SK-MEL-5 (cell line): Measurements from ENCODE around the gene SLC47A2. TPM values are rescaled to one million over a fixed set of nuclear protein-coding genes. Genes with fewer than 3 reads are reported as not detected.

ENCODE experiments used
- DNase-seq: peaks from one replicate; pipeline ENCODE4 v3.0.0-alpha.2; 2016; ENCODE audit warnings: low read depth, low spot score
- in situ Hi-C: cut with HindIII; loops from 2 replicates; pipeline ENCODE4 v1.10.0; 2016; ENCODE audit warnings: low sequenced_read_pairs, high pct_unique_total_duplicates, low pct_unique_long_range_greater_than_20kb
- total RNA-seq: library from RNA; depleted of rRNA; stranded (reverse); fragments of >200 nt; shearing (Covaris generic); gene quantifications from 2 replicates; pipeline ENCODE4 v1.2.3, GENCODE V29; 2014

The SLC47A2 gene
- total RNA-seq, 1 experiment from 2014 or later: not detected

GRCh38 chr17:19659366-19660177, 56.8 kb downstream of the SLC47A2 start:
- in situ Hi-C loops: no loop called here
- no peak for DNase-seq

- no peak for DNase-seq
- in situ Hi-C loops: no loop called here
These were observed 59.4 kb downstream of the SLC47A2 start for GRCh38 chr17:19656851-19657581.

GRCh38 chr17:19656336-19656735, 60.0 kb downstream of the SLC47A2 start:
- DNase-seq: no peak
- in situ Hi-C loops: no loop called here

GRCh38 chr17:19654896-19655295, 61.5 kb downstream of the SLC47A2 start:
- in situ Hi-C loops: no loop called here
- DNase-seq: no peak

- DNase-seq: no peak
- in situ Hi-C loops: no loop called here
These were observed 62.0 kb downstream of the SLC47A2 start for GRCh38 chr17:19654342-19654886.

- DNase-seq: no peak
- in situ Hi-C loops: no loop called here
These were observed 63.8 kb downstream of the SLC47A2 start for GRCh38 chr17:19652595-19652994.

- in situ Hi-C loops: no loop called here
- DNase-seq: no peak
These were observed 64.7 kb downstream of the SLC47A2 start for GRCh38 chr17:19651451-19652238.

- in situ Hi-C loops: no loop called here
- no peak for DNase-seq
These were observed 65.6 kb downstream of the SLC47A2 start for GRCh38 chr17:19650826-19651225.

GRCh38 chr17:19649274-19649541, 67.2 kb downstream of the SLC47A2 start:
- in situ Hi-C loops: no loop called here
- DNase-seq: no peak

- DNase-seq: peak; percentile 94
- in situ Hi-C loops: no loop called here
These were observed 67.7 kb downstream of the SLC47A2 start, which contains the start of gene ALDH3A2 for GRCh38 chr17:19648475-19649273. TSS of gene ALDH3A2 (plus strand) at chr17:19648751. CDS start at chr17:19648972, 221 bp downstream.

- peak; percentile 54 for DNase-seq
- in situ Hi-C loops: no loop called here
These were observed 68.5 kb downstream of the SLC47A2 start for GRCh38 chr17:19647697-19648474.

GRCh38 chr17:19646788-19647696, 69.3 kb downstream of the SLC47A2 start:
- DNase-seq: peak; percentile 13
- in situ Hi-C loops: no loop called here

GRCh38 chr17:19645734-19646201, 70.6 kb downstream of the SLC47A2 start:
- in situ Hi-C loops: no loop called here
- peak; percentile 81 for DNase-seq

- DNase-seq: no peak
- in situ Hi-C loops: no loop called here
These were observed 71.7 kb downstream of the SLC47A2 start for GRCh38 chr17:19644493-19645210.

GRCh38 chr17:19642373-19642893, 74.0 kb downstream of the SLC47A2 start:
- in situ Hi-C loops: no loop called here
- no peak for DNase-seq
